ENCODE data around the gene ARL14. TPM values are rescaled to one million over a fixed set of nuclear protein-coding genes. Genes with fewer than 3 reads are reported as not detected.

The ARL14 gene
- total RNA-seq, 1 donor from 2014 or later = not detected

- no peak for ATAC-seq
Measured at GRCh38 chr3:160695915-160696327, 19.0 kb downstream of the ARL14 start.

DNA sequence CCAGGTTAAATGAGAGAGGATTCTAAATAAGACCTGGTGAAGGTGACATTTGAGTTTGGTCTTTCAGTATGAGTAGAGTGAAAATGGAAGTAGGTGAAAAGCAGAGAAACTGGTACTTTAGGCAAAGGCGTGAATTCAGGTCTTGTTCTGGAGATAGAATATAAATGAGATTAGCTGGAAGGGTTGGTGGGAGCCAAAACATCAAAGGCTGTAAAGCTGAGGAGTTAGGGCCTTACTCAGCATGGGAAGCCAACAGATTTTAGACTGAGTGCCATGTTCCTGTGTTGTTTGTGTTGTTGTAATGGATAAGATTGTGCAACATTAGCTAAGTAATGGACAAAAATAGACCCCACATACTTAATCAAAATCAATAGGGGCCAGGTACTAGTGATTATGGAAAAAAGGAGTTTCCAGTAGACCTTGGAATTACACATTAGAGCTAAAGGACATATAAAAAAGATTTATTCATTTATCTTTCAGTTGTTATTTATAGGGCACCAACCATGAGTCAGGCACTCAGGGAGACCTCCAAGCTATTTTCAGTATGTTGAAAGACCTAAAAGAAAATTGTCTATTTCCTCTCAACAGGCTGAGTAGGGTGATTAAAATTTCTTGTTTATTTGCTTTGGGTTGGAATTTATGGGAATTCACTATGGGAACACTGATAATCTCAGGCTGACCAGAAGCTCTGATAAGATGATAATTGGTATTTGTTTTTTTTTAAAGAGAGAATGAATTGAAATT is 20.8 kb downstream of the ARL14 start:
- DNase-seq (no peak), ATAC-seq (no peak)
- H3K4me1 ChIP-seq = no peaks in the 10 kb centered on the region
- H3K9me3 ChIP-seq = no peaks in the 10 kb centered on the region
- H3K27me3 ChIP-seq = no peaks in the 10 kb centered on the region
- no peak overlapping the region for H3K27ac ChIP-seq
- H3K4me3 ChIP-seq = no peak overlapping the region
- H3K36me3 ChIP-seq = no peaks in the 10 kb centered on the region
- intact Hi-C loops (cut with DNase I) = no loop called here
- TF ChIP-seq, protein P1, sequence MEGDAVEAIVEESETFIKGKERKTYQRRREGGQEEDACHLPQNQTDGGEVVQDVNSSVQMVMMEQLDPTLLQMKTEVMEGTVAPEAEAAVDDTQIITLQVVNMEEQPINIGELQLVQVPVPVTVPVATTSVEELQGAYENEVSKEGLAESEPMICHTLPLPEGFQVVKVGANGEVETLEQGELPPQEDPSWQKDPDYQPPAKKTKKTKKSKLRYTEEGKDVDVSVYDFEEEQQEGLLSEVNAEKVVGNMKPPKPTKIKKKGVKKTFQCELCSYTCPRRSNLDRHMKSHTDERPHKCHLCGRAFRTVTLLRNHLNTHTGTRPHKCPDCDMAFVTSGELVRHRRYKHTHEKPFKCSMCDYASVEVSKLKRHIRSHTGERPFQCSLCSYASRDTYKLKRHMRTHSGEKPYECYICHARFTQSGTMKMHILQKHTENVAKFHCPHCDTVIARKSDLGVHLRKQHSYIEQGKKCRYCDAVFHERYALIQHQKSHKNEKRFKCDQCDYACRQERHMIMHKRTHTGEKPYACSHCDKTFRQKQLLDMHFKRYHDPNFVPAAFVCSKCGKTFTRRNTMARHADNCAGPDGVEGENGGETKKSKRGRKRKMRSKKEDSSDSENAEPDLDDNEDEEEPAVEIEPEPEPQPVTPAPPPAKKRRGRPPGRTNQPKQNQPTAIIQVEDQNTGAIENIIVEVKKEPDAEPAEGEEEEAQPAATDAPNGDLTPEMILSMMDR (IDR thresholded peaks at IDR 0.05) = no peak

More at GRCh38 chr3:160695915-160696327, 19.0 kb downstream of the ARL14 start:
- no peak for DNase-seq
- Histone ChIP-seq H3K4me1 (no peaks in the 10 kb centered on the region), H3K27me3 (no peaks in the 10 kb centered on the region), H3K4me3 (no peak overlapping the region), H3K9me3 (no peaks in the 10 kb centered on the region), H3K27ac (no peak overlapping the region), H3K36me3 (no peaks in the 10 kb centered on the region)
- TF ChIP-seq, protein P1 (IDR thresholded peaks at IDR 0.05) = no peak
- intact Hi-C loops (cut with DNase I) = no loop called here

DNA sequence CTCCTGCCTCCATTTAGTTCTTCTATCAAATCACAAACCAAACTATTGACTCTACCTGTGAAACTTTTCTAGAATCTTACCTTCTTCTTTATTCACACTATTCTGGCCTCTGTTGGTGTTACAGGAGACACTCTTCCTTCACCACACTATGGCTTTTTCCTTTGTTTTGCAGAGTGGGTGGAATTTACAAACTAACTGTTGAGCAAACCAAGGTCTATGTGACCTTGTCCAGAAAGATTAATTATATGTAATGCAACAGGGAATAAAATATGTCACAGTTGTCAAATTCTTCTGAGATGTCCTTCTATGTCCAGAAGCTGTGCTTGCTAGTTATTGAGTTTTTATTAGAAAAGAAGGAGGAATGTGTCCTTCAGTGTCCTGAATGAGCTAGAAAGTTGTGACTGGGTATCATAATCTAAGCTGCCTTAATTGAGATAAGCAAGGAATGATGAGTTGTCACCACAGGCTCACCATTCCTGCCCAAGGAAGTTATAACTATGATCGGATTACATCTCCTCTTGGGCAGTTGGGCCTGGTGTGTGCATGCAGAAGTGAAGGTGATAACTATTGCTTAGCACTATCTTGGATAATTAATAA is 21.7 kb downstream of the ARL14 start:
- Histone ChIP-seq H3K27me3 (no peaks in the 10 kb centered on the region), H3K4me3 (no peak overlapping the region), H3K4me1 (no peaks in the 10 kb centered on the region), H3K27ac (no peak overlapping the region), H3K36me3 (no peaks in the 10 kb centered on the region), H3K9me3 (no peaks in the 10 kb centered on the region)
- intact Hi-C loops (cut with DNase I) = no loop called here
- DNase-seq = no peak
- TF ChIP-seq, protein P1 (IDR thresholded peaks at IDR 0.05) = no peak
- no peak for ATAC-seq

- Histone ChIP-seq H3K27me3 (no peaks in the 10 kb centered on the region), H3K36me3 (no peaks in the 10 kb centered on the region), H3K4me1 (no peaks in the 10 kb centered on the region), H3K27ac (no peak overlapping the region), H3K9me3 (no peaks in the 10 kb centered on the region), H3K4me3 (no peak overlapping the region)
- intact Hi-C loops (cut with DNase I) = no loop called here
- no peak for DNase-seq
- TF ChIP-seq, protein P1 (IDR thresholded peaks at IDR 0.05) = no peak
- no peak for ATAC-seq
Measured at GRCh38 chr3:160701490-160701889, 24.5 kb downstream of the ARL14 start.

- TF ChIP-seq, protein P1 (IDR thresholded peaks at IDR 0.05) = no peak
- intact Hi-C loops (cut with DNase I) = no loop called here
- H3K4me1 ChIP-seq = no peaks in the 10 kb centered on the region
- no peaks in the 10 kb centered on the region for H3K36me3 ChIP-seq
- DNase-seq = no peak
- ATAC-seq = no peak
- no peaks in the 10 kb centered on the region for H3K27me3 ChIP-seq
- no peaks in the 10 kb centered on the region for H3K9me3 ChIP-seq
- H3K4me3 ChIP-seq = no peak overlapping the region
- H3K27ac ChIP-seq = no peak overlapping the region
Measured at GRCh38 chr3:160702290-160702689, 25.3 kb downstream of the ARL14 start.
